GM12872 (cell line): Measurements from ENCODE around the gene SP3.

Experiments used
- TF ChIP-seq, protein P1 (sequence below): IDR thresholded peaks from 3 replicates; pipeline ENCODE4 v1.5.1; 2011; ENCODE audit warnings: low read depth, mild to moderate bottlenecking, low read length, moderate library complexity; ENCODE audit not compliant: insufficient read depth

Gene SP3

DNA sequence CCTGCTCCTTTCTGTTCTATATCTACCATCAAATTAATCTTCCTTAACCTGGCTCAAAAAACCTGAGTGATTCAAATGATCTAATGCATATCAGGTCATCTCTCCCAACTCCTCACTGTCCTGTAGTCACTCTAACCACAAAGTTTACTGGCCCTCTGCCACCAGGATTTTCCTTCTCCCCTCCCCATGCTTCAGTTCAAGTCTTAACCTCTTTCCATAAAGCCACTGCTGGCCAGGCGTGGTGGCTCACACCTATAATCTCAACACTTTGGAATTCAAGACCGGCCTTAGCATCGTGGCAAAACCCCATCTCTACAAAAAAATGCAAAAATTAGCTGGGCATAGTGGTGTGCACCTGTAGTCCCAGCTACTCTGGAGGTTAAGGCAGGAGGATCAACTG lies 7.5 kb upstream of the SP3 start:
- TF ChIP-seq, protein P1, sequence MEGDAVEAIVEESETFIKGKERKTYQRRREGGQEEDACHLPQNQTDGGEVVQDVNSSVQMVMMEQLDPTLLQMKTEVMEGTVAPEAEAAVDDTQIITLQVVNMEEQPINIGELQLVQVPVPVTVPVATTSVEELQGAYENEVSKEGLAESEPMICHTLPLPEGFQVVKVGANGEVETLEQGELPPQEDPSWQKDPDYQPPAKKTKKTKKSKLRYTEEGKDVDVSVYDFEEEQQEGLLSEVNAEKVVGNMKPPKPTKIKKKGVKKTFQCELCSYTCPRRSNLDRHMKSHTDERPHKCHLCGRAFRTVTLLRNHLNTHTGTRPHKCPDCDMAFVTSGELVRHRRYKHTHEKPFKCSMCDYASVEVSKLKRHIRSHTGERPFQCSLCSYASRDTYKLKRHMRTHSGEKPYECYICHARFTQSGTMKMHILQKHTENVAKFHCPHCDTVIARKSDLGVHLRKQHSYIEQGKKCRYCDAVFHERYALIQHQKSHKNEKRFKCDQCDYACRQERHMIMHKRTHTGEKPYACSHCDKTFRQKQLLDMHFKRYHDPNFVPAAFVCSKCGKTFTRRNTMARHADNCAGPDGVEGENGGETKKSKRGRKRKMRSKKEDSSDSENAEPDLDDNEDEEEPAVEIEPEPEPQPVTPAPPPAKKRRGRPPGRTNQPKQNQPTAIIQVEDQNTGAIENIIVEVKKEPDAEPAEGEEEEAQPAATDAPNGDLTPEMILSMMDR, result no peak

DNA sequence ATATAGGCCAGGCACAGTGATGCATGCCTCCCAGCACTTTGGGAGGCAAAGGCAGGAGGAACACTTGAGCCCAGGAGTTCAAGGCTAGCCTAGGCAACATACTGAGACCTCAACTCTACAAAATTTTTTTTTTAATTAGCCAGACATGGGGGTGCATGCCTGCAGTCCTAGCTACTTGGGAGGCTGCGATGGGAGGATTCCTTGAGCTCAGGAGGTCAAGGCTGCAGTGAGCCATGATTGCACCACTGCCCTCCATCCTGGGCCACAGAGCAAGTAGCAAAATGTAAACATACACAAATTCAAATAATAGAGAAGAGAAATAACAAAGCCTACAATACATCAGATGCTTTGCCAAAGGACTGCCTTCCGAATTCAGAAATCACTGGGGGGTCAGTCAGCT lies 7.0 kb upstream of the SP3 start:
- TF ChIP-seq, protein P1, result no peak

DNA sequence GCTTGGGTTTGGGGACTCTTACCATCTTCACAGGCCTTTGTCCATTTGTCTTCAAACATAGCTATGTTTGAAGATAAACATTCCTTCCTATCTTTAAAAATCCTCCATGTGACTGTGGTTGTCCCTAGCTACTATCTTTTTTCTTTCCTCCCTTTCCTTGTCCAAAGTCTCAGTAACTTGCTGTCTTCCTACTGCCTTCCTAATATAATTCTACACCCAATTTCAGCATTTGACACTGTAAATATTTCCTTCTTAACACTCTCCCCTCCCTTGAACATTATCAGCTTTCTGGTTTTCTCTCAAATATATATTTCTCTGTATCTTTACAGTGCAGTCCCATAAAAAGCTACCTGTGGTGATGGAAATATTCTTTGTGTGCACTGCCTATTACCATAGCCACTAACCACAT lies 5.3 kb upstream of the SP3 start:
- TF ChIP-seq, protein P1, result no peak

DNA sequence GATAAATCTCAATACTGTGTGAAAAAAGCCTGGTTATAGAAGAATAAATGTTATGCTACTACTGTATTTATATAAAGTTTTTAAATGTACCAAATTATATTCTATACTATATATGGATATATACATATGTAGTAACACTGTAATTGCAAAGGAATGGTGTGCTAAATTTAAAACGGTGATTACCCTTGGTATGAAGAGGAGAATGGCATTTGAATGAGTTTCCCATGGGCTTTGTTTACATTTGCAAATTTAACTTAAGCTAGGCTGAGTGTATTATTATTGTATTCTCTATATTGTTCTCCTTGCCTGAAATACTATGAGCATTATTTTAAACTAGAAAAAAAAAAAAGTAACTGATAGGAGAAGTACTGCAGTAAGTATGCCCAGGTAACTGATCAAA lies 4.7 kb upstream of the SP3 start:
- TF ChIP-seq, protein P1, result no peak

DNA sequence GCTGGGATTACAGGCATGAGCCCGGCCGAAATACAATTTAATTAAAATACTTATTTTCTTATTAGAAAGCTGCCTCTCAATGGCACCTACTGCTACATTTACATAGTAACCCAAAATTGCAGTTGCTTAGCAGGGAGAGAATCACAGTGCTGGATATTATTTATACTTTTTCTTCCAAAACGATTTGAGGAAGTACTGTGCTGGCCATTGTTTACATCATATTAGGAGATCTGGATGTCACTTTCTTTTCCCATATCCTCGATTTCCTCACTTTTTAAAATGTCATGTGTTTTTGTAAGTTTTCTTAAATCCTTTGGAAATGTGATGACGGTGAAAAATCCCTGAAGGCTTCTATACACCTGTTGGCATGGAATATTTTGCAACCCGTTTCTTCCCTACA lies 3.4 kb upstream of the SP3 start:
- TF ChIP-seq, protein P1, result no peak

DNA sequence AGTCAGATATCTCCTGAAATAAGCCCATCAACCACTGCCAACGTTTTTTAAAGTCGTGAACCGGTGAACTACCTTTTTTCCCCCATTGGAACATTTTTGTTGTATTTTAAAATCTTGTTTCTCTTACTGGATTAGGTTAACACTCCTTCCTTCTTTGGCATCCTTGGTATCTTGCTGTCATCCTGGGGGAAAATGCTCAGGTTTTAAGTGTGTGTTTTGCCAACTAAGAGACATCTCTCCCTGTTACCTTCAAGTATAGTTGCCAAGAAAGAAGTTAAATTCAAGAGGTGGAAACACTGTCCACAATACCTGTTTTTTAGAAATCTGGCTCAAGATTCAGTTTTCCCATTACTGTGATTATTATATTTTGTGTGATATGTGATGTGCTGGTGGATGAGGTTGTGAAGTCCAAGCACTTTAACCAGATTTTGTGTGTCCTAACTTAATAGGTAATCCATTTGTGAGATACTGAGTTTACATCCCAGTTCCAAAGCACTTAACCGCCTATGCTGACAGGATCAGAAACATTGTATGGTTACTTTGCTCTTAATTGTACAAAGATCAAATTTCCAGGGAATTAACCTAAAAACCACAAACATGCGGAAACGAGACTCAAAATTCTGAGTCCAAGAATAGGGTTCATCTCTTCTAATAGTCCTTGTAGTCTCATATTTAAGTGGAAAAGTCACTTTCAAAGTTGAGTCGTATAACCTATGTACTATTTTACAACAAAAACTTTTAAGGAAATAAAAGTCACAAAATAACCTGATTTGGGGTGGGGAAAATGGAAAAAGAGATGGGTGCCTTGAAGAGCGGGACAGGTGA lies 1.3 kb upstream of the SP3 start:
- TF ChIP-seq, protein P1, result no peak

DNA sequence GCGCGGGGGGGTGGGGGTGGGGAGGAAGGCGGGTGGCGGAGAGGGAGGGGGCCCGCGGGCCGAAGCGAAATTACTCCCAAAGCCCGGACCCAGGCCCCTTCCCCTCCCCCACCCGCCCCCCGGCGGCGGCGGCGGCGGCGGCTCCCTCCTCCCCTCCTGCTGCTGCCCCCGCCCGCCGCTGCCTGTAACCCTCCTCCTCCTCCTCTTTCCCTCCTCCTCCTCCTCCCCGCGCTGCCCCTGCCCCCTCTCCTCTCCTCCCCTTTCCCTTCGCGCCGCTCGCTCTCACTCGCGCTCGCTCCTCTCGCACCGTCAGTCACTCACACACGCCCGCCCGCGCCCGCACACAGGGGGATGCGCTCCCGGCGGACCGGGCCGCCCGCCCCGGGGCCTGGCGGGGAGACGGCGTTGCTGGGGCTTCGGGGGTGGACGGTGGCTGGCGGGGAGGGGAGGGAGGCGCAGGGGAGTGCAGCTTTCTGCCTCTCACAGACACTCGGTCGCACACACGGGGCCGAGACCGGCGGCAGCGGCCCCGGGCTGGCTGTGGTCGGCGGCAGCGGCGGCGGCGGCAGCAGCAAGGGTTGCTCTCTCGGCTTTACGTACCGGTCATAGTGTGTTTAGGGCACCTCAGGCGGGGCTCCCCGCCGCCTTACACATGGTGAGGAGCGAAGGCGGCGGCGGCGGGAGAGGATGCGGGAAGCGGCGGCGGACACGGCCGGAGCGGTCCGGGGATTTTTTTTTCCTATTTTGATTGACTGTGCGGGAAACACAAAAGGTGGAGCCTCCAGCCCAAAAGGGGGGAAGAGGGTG lies 405 bp downstream of the SP3 start:
- TF ChIP-seq, protein P1, result no peak
